HAP-1 (cell line): ENCODE results near the gene PGAM5.

Source experiments
- DNase-seq, 2 experiments: peaks; one replicate each; pipeline ENCODE4 v3.0.0-alpha.2; 2016 to 2020; ENCODE audit warnings: low spot score in 2 of 2
- H3K27me3 ChIP-seq: fragments of 250-450 bp; sonication (Bioruptor Pico); 2 replicates; pipeline ENCODE4 v1.5.1; 2020; ENCODE audit warnings: low read depth, mild to moderate bottlenecking, moderate library complexity
- H3K36me3 ChIP-seq: fragments of 250-450 bp; sonication (Bioruptor Pico); replicated peaks from 2 replicates; pipeline ENCODE4 v1.5.1; 2020; ENCODE audit warnings: mild to moderate bottlenecking
- H3K4me1 ChIP-seq: fragments of 250-450 bp; sonication (Bioruptor Pico); 2 replicates; pipeline ENCODE4 v1.5.1; 2020; ENCODE audit warnings: mild to moderate bottlenecking
- H3K4me3 ChIP-seq: fragments of 250-450 bp; sonication (Bioruptor Pico); 2 replicates; pipeline ENCODE4 v1.5.1; 2020; ENCODE audit warnings: mild to moderate bottlenecking, moderate library complexity
- H3K9me3 ChIP-seq: fragments of 250-450 bp; sonication (Bioruptor Pico); 2 replicates; pipeline ENCODE4 v1.5.1; 2020; ENCODE audit warnings: mild to moderate bottlenecking, moderate library complexity
- in situ Hi-C: fragments of 300-500 bp; cut with MboI; formaldehyde crosslinking; loops from 3 replicates; pipeline ENCODE4 v1.14.3; 2020; ENCODE audit warnings: low sequenced_read_pairs, inconsistent platforms, mixed read lengths

PGAM5 gene

DNA sequence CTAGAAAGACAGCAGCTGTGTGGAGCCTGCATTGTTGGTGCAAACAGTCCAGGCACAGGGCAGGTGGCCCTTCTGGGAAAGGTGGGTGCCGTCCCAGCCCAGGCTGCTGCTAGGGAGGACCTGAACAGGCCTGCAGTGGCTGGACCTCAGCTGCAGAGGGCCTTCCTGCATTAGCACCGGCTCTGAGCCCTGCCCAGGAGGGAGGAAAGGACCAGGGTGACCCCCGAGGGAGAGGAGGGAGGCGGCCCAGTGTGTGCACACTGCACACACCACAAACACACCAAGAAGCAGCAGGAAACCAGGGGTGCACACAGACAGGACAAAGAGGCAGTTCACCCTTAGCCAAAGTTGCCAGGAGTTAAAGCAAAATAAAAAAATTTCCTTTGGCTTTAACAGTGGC, 8.0 kb upstream of the PGAM5 start:
- Histone ChIP-seq H3K9me3 (no peaks in the 10 kb centered on the region), H3K36me3 (peaks cover 56% of the 10 kb centered on the region), H3K4me1 (no peaks in the 10 kb centered on the region), H3K4me3 (no peak overlapping the region), H3K27me3 (no peaks in the 10 kb centered on the region)
- DNase-seq = no peak
- in situ Hi-C loops = no loop called here

DNA sequence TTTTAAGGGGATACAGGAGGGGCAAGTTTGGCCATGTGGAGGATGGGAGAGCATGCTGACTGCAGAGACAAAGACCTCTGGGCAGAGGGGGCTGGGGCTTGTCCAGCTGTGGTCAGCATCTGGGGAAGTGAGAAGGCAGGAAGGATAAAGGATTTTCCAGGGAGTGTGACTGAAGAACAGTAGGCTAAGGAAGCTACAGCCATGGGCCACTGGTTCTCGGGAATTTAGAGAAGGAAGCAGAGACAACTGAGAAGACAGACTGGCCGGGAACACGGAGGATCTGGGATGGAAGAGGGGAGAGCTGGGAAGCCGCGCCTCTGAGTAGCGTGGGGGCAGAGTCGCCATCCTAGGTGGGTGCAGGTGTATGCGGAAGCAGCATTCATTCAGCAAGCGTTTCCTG, 7.0 kb upstream of the PGAM5 start:
- no peak for DNase-seq
- H3K36me3 ChIP-seq = peaks cover 56% of the 10 kb centered on the region
- no peaks in the 10 kb centered on the region for H3K4me1 ChIP-seq
- no peak overlapping the region for H3K4me3 ChIP-seq
- H3K9me3 ChIP-seq = no peaks in the 10 kb centered on the region
- in situ Hi-C loops = no loop called here
- no peaks in the 10 kb centered on the region for H3K27me3 ChIP-seq

GRCh38 chr12:132707241-132707640, 3.4 kb upstream of the PGAM5 start:
- Histone ChIP-seq H3K27me3 (no peaks in the 10 kb centered on the region), H3K4me1 (peaks cover 6% of the 10 kb centered on the region), H3K4me3 (no peak overlapping the region), H3K36me3 (peaks cover 34% of the 10 kb centered on the region), H3K9me3 (no peaks in the 10 kb centered on the region)
- DNase-seq = no peak
- in situ Hi-C loops = no loop called here

DNA sequence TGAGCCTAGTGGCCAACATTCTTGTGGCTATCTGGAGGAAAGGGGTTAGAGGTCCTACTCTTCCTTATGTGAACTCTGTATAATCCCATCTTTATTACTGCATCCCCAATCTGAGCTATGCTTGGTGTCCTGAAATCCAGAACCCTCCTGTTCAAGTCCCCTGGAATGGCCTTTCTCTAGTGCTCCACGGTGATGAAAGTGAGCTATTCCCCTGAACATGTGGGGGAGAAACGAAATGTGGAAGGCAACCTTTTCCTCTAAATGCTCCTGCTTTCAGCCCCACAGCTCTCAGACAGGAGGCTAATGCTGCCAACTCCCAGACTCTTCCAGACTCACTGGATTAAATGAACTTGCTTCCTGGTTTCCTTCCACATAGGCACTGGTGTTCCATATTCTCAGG, 2.5 kb upstream of the PGAM5 start:
- no peak overlapping the region for H3K4me3 ChIP-seq
- no peaks in the 10 kb centered on the region for H3K9me3 ChIP-seq
- peaks cover 36% of the 10 kb centered on the region for H3K36me3 ChIP-seq
- H3K27me3 ChIP-seq = no peaks in the 10 kb centered on the region
- in situ Hi-C loops = no loop called here
- no peak for DNase-seq
- peaks cover 6% of the 10 kb centered on the region for H3K4me1 ChIP-seq

GRCh38 chr12:132710043-132710404, 618 bp upstream of the PGAM5 start:
- no peak for DNase-seq
- Histone ChIP-seq H3K4me3 (peak overlapping the region; percentile 74), H3K9me3 (no peaks in the 10 kb centered on the region), H3K27me3 (no peaks in the 10 kb centered on the region), H3K36me3 (peaks cover 32% of the 10 kb centered on the region), H3K4me1 (peaks cover 6% of the 10 kb centered on the region)
- in situ Hi-C loops = no loop called here

- peak overlapping the region; percentile 79 for H3K4me3 ChIP-seq
- no peaks in the 10 kb centered on the region for H3K27me3 ChIP-seq
- H3K4me1 ChIP-seq = peaks cover 6% of the 10 kb centered on the region
- H3K36me3 ChIP-seq = peaks cover 37% of the 10 kb centered on the region
- no peaks in the 10 kb centered on the region for H3K9me3 ChIP-seq
- peak in 1 of 2 experiments; percentile 51 for DNase-seq
- in situ Hi-C loops = no loop called here
Observed at GRCh38 chr12:132711080-132711843, 620 bp downstream of the PGAM5 start.

DNA sequence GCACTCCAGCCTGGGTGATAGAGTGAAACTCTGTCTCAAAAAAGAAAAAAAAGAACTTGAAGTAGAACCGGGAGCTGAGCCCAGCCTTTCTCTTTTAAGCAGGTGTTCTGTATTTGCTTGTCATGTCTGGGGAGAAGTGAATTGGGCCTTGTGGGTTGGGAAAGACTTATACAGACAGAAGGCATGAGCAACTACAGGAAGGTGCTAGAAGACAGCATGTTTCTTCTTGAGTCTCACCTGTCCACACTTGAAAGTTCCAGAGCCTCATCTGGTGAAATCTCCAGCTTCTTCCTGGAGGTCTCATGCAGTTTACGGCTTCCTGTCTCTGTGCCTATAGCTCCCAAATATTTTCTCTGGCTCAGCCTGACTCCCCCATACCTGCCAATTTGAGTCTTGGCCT, 2.5 kb downstream of the PGAM5 start:
- H3K27me3 ChIP-seq = no peaks in the 10 kb centered on the region
- peaks cover 52% of the 10 kb centered on the region for H3K36me3 ChIP-seq
- no peaks in the 10 kb centered on the region for H3K9me3 ChIP-seq
- DNase-seq = no peak
- no peak overlapping the region for H3K4me3 ChIP-seq
- peaks cover 6% of the 10 kb centered on the region for H3K4me1 ChIP-seq
- in situ Hi-C loops = no loop called here

DNA sequence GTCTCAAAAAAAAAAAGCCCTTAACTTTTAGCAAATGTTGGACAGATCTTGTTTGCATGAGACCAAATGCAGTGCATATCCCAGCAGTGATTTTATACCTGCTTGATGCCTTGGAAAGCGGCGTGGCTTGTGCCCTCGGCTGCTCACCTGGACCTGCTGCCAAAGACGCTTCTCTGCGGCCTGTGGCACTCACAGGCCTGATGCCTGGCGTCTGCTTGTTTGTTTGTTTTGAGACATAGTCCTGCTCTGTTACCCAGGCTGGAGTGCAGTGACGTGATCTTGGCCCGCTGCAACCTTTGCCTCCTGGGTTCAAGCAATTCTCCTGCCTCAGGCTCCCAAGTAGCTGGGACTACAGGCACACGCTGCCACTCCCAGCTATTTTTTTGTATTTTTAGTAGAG, 5.2 kb downstream of the PGAM5 start:
- in situ Hi-C loops = loop anchor here (5.0 kb wide), 1 partner anchor 36 kb away; no protein-coding TSS in a partner anchor
- H3K9me3 ChIP-seq = no peaks in the 10 kb centered on the region
- H3K4me1 ChIP-seq = no peaks in the 10 kb centered on the region
- H3K27me3 ChIP-seq = no peaks in the 10 kb centered on the region
- H3K4me3 ChIP-seq = no peak overlapping the region
- peaks cover 68% of the 10 kb centered on the region for H3K36me3 ChIP-seq
- DNase-seq = no peak

DNA sequence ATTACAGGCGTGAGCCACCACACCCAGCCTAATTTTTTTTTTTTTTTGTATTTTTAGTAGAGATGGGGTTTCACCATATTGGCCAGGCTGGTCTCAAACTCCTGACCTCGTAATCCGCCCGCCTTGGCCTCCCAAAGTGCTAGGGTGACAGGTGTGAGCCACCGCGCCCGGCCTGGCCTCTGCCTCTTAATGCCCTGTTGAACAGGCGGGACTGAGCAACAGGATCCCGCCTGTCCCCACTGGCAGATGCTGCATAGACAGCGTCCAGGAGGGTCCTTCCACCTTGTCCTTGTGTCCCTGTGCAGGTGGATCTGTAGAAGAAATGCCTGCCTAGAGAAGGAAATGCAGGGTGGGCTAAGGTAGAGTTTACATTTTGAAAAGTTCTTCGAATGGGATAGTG, 5.7 kb downstream of the PGAM5 start:
- in situ Hi-C loops = loop anchor here (5.0 kb wide), 1 partner anchor 36 kb away; no protein-coding TSS in a partner anchor
- no peak overlapping the region for H3K4me3 ChIP-seq
- H3K9me3 ChIP-seq = no peaks in the 10 kb centered on the region
- H3K27me3 ChIP-seq = no peaks in the 10 kb centered on the region
- H3K36me3 ChIP-seq = peaks cover 73% of the 10 kb centered on the region
- no peaks in the 10 kb centered on the region for H3K4me1 ChIP-seq
- no peak for DNase-seq

DNA sequence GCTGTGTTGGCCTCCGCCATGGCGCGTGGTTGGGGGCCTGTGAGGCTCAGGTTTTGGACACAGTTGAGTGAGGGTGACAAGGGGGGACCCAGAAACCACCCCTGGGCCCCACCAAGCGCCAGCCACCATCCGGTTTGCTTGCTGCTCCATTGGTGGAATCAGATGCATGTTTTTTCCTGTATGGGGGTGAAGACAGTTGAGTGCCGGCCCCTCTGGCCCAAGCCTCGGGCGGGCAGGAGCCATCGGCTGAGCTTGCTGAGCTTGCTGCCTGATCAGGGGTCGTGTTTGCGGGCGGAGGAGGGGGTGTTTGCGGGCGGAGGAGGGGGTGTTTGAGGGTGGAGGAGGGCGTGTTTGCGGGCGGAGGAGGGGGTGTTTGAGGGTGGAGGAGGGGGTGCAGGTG, 6.4 kb downstream of the PGAM5 start:
- Histone ChIP-seq H3K36me3 (peaks cover 79% of the 10 kb centered on the region), H3K27me3 (no peaks in the 10 kb centered on the region), H3K4me1 (no peaks in the 10 kb centered on the region), H3K4me3 (no peak overlapping the region), H3K9me3 (no peaks in the 10 kb centered on the region)
- in situ Hi-C loops = loop anchor here (5.0 kb wide), 1 partner anchor 35 kb away; no protein-coding TSS in a partner anchor
- DNase-seq = no peak

DNA sequence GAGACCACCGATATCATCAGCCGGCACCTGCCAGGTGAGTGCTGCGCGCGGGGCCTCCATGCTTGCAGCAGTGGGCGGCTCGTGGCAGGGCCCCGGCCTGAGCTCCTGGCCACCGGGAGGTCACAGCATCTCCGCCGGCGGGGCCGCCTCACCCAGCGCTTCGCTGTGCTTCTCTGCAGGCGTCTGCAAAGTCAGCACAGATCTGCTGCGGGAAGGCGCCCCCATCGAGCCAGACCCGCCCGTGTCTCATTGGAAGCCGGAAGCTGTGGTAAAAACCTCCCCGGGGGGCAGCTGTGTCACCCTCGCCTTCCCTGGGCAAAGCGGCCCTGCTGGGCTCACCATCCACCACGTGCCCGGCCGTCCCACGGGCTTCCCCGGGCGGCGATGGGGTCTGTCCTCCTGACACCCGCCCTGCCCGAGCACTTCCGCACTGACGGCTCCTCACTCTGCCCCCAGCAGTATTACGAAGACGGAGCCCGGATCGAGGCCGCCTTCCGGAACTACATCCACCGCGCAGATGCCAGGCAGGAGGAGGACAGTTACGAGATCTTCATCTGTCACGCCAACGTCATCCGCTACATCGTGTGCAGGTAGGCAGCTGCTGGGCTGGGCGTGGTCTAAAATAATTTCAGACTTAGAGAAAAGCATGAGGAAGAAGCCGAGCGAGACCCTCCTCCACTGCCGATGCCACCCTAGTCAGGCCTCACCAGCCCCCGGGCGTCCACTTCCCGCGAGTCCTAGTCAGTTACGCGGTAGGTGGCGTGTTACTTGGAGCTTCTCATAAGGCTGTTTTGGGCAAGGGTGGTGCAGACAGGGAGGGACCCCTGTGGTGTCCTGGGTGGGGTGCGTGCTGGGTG, 7.1 kb downstream of the PGAM5 start:
- Histone ChIP-seq H3K27me3 (no peaks in the 10 kb centered on the region), H3K9me3 (no peaks in the 10 kb centered on the region), H3K4me1 (no peaks in the 10 kb centered on the region), H3K4me3 (no peak overlapping the region), H3K36me3 (peaks cover 76% of the 10 kb centered on the region)
- in situ Hi-C loops = loop anchor here (5.0 kb wide), 1 partner anchor 35 kb away; no protein-coding TSS in a partner anchor
- no peak for DNase-seq

DNA sequence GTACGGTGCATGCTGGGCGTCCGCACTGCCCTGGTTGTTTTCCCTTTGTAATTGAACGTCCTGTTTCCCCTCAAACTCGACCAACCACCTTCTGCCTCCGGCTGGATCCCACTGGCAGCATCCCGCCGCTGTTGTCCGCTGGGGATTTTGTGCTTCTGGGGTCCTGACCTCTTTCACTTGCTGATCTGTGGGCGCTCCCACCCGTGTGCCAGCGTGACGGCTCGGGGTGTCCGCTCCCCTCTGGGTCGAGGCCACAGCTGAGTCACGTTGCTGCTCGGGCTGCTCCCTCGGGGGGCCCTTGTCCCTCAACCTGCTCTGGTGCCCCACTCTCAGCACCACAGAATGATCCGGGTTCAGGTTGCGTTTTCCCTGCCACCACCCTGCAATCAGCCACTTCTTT, 8.0 kb downstream of the PGAM5 start:
- DNase-seq = no peak
- in situ Hi-C loops = loop anchor here (5.0 kb wide), 1 partner anchor 34 kb away; no protein-coding TSS in a partner anchor
- Histone ChIP-seq H3K9me3 (no peaks in the 10 kb centered on the region), H3K36me3 (peaks cover 85% of the 10 kb centered on the region), H3K4me1 (no peaks in the 10 kb centered on the region), H3K27me3 (no peaks in the 10 kb centered on the region), H3K4me3 (no peak overlapping the region)

DNA sequence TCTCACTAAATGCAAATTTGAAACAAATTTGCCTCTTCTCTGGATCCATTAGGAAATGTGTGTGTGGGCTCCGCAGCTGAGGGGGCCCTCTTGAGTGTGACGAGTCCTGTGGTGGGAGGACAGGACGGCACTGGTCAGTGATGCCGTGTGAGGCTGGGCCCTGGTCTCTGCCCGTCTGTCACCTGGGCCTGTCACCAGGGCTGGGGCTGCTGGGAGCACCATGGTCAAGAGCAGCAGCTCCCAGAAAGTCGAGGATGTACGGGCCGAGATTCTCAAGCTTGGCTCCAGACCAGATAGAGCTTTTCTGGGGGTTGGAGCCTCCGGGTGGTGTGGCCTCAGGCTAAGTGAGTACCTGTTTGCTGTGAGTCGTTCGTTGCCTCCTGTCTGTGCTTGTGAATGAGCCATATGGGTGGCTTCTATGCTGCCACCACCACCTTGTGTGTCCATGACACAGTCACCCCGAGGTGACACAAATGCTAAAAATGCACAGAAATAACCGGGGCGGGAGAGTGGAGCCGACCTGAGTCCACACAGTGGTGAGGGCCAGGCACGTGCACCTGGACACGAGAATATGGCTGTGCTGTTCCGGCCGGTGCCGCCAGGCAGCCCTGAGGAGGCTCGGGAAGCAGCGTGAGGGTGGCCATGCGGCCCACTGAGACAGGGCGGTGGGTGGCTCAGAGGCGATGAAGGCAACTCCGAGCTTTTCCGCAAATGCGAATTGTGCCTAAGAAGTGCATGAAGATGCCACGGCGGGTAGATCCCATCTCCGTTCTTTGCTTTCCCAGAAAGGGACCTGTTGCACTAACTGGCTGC, 8.7 kb downstream of the PGAM5 start:
- no peak overlapping the region for H3K4me3 ChIP-seq
- DNase-seq = no peak
- no peaks in the 10 kb centered on the region for H3K27me3 ChIP-seq
- in situ Hi-C loops = loop anchor here (5.0 kb wide), 1 partner anchor 33 kb away; no protein-coding TSS in a partner anchor
- peaks cover 86% of the 10 kb centered on the region for H3K36me3 ChIP-seq
- H3K4me1 ChIP-seq = no peaks in the 10 kb centered on the region
- H3K9me3 ChIP-seq = no peaks in the 10 kb centered on the region
